Measurements from ENCODE around the gene CCDC138. TPM values are rescaled to one million over a fixed set of nuclear protein-coding genes. Genes with fewer than 3 reads are reported as not detected.

CCDC138 gene
- polyA plus RNA-seq, 1 donor from 2014 or later, result 19.0 TPM

DNA sequence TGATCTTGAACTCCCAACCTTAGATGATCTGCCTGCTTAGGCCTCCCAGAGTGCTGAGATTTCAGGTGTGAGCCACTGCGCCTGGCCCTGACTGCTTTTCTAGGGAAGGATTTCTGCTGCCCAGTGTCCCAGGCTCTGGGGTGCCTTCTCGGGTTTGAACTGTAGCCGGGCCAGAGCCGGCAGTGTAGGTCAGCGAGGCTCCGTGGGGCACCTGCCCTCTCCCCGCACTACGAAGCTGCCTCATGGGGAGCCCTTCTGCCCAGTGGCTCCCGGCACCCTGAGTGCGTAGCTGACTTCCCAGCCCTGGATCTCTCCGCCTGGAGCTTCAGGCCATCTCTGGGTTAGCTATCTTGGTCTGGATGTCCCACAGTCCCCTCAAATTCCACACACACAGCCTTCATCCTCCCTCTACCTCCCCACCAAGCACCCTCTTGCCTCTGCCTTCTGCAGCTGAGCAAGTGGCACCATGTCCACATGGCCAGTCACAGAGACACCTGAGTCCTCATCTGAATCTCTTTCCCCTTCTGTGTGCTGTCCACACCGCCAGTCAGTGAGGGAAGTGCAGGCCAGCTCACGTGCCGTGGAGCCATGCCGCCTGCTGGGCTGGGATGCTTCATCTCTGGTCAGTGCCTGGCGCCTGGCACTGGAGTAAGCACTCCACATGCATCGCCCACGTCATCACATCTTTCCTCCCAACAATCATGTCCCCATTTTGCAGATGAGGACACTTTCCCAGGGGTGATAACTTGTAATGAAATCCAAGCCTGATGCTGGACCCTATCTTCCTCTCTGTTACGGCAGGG is 133.2 kb downstream of the CCDC138 start:
- no peak overlapping the region for H3K27ac ChIP-seq (ENCODE audit: low read length)
- H4K20me1 ChIP-seq (ENCODE audit: insufficient read depth), result no peaks in the 10 kb centered on the region
- H2AFZ ChIP-seq (ENCODE audit: low read depth, low read length), result no peak overlapping the region
- H3K79me2 ChIP-seq (replicated peaks; ENCODE audit: insufficient read depth, low read length), result no peaks in the 10 kb centered on the region
- H3K9ac ChIP-seq (ENCODE audit: low read length), result no peak overlapping the region
- no peaks in the 10 kb centered on the region for H3K27me3 ChIP-seq (ENCODE audit: insufficient read depth, low read depth, low read length)
- no peak overlapping the region for H3K4me3 ChIP-seq (ENCODE audit: low read length)
- H3F3A ChIP-seq (ENCODE audit: insufficient read depth, low read length, poor library complexity, severe bottlenecking), result no peaks in the 10 kb centered on the region
- no peak overlapping the region for H3K4me2 ChIP-seq (ENCODE audit: low read length)
- TF ChIP-seq RAD21 (conservative IDR thresholded peaks at IDR 0.05) (no peak), TAF1 (IDR thresholded peaks at IDR 0.05; ENCODE audit: low read depth) (no peak), POLR2AphosphoS5 (IDR thresholded peaks at IDR 0.05) (no peak), EZH2 (IDR thresholded peaks at IDR 0.05; ENCODE audit: borderline replicate concordance, insufficient read depth, low read length, poor library complexity, severe bottlenecking) (no peak)
- no peaks in the 10 kb centered on the region for H3K9me2 ChIP-seq (ENCODE audit: insufficient read depth, low read length)
- no peaks in the 10 kb centered on the region for H3K36me3 ChIP-seq (ENCODE audit: insufficient read depth, low read length)
- no peaks in the 10 kb centered on the region for H3K9me3 ChIP-seq (ENCODE audit: low read length)

DNA sequence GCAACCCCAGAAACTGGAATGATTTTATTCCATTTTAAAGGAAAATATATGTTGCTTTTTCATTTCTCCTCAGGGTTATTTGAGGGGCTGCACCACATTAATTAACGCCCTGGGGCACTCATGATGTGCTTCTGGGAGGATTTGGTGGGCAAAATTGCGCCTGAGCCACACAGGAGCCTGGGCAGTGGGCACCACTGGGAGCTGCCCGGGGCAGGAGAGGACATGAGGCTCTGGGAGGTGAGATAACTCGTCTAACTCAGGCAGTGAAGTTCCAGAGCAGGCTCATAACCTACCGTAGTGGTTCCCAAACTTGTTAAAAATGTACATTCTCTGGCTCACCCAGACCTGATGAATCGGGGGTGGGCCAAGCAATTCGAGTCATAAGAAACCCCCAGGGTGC is 134.1 kb downstream of the CCDC138 start:
- no peak overlapping the region for H3K4me3 ChIP-seq (ENCODE audit: low read length)
- H3K4me2 ChIP-seq (ENCODE audit: low read length), result no peak overlapping the region
- no peaks in the 10 kb centered on the region for H3K27me3 ChIP-seq (ENCODE audit: insufficient read depth, low read depth, low read length)
- no peak for TF ChIP-seq POLR2AphosphoS5 (IDR thresholded peaks at IDR 0.05)
- no peak for TF ChIP-seq MXI1 (conservative IDR thresholded peaks at IDR 0.05; ENCODE audit: poor library complexity, severe bottlenecking)
- TF ChIP-seq, protein P1, sequence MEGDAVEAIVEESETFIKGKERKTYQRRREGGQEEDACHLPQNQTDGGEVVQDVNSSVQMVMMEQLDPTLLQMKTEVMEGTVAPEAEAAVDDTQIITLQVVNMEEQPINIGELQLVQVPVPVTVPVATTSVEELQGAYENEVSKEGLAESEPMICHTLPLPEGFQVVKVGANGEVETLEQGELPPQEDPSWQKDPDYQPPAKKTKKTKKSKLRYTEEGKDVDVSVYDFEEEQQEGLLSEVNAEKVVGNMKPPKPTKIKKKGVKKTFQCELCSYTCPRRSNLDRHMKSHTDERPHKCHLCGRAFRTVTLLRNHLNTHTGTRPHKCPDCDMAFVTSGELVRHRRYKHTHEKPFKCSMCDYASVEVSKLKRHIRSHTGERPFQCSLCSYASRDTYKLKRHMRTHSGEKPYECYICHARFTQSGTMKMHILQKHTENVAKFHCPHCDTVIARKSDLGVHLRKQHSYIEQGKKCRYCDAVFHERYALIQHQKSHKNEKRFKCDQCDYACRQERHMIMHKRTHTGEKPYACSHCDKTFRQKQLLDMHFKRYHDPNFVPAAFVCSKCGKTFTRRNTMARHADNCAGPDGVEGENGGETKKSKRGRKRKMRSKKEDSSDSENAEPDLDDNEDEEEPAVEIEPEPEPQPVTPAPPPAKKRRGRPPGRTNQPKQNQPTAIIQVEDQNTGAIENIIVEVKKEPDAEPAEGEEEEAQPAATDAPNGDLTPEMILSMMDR (IDR thresholded peaks at IDR 0.05; ENCODE audit: poor library complexity, severe bottlenecking), result no peak
- TF ChIP-seq EZH2 (IDR thresholded peaks at IDR 0.05; ENCODE audit: borderline replicate concordance, insufficient read depth, low read length, poor library complexity, severe bottlenecking), result no peak
- TF ChIP-seq, protein P2, sequence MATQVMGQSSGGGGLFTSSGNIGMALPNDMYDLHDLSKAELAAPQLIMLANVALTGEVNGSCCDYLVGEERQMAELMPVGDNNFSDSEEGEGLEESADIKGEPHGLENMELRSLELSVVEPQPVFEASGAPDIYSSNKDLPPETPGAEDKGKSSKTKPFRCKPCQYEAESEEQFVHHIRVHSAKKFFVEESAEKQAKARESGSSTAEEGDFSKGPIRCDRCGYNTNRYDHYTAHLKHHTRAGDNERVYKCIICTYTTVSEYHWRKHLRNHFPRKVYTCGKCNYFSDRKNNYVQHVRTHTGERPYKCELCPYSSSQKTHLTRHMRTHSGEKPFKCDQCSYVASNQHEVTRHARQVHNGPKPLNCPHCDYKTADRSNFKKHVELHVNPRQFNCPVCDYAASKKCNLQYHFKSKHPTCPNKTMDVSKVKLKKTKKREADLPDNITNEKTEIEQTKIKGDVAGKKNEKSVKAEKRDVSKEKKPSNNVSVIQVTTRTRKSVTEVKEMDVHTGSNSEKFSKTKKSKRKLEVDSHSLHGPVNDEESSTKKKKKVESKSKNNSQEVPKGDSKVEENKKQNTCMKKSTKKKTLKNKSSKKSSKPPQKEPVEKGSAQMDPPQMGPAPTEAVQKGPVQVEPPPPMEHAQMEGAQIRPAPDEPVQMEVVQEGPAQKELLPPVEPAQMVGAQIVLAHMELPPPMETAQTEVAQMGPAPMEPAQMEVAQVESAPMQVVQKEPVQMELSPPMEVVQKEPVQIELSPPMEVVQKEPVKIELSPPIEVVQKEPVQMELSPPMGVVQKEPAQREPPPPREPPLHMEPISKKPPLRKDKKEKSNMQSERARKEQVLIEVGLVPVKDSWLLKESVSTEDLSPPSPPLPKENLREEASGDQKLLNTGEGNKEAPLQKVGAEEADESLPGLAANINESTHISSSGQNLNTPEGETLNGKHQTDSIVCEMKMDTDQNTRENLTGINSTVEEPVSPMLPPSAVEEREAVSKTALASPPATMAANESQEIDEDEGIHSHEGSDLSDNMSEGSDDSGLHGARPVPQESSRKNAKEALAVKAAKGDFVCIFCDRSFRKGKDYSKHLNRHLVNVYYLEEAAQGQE (IDR thresholded peaks at IDR 0.05; ENCODE audit: borderline replicate concordance), result no peak
- TF ChIP-seq EP300 (conservative IDR thresholded peaks at IDR 0.05; ENCODE audit: poor library complexity, severe bottlenecking), result no peak
- H3K36me3 ChIP-seq (ENCODE audit: insufficient read depth, low read length), result no peaks in the 10 kb centered on the region
- no peak overlapping the region for H3K27ac ChIP-seq (ENCODE audit: low read length)
- no peaks in the 10 kb centered on the region for H3K79me2 ChIP-seq (replicated peaks; ENCODE audit: insufficient read depth, low read length)
- no peak overlapping the region for H3K9ac ChIP-seq (ENCODE audit: low read length)
- no peaks in the 10 kb centered on the region for H3K9me3 ChIP-seq (ENCODE audit: low read length)
- H2AFZ ChIP-seq (ENCODE audit: low read depth, low read length), result no peak overlapping the region
- no peaks in the 10 kb centered on the region for H3K9me2 ChIP-seq (ENCODE audit: insufficient read depth, low read length)
- no peaks in the 10 kb centered on the region for H3F3A ChIP-seq (ENCODE audit: insufficient read depth, low read length, poor library complexity, severe bottlenecking)
- no peaks in the 10 kb centered on the region for H4K20me1 ChIP-seq (ENCODE audit: insufficient read depth)
